CD14-positive monocyte (primary cell): ENCODE results near the gene CD96. TPM values are rescaled to one million over a fixed set of nuclear protein-coding genes. Genes with fewer than 3 reads are reported as not detected.

Experiments
- DNase-seq, 3 donors: peaks; one replicate each; pipeline ENCODE4 v3.0.0-alpha.2; 2011 to 2022
- H2AFZ ChIP-seq: 2 replicates; pipeline ENCODE4 v1.6.0; 2012; ENCODE audit warnings: mild to moderate bottlenecking, low read depth, low read length, inconsistent platforms; ENCODE audit not compliant: insufficient read depth, poor library complexity, severe bottlenecking
- H3K27ac ChIP-seq, 2 donors: 1 replicate in 1 of 2; 2 replicates in 1 of 2; pipeline ENCODE4 v1.5.1; 2012 to 2013; ENCODE audit warnings: low read length in 2 of 2, control low read depth in 1 of 2, inconsistent platforms in 1 of 2, low read depth in 1 of 2, mild to moderate bottlenecking in 1 of 2
- H3K27me3 ChIP-seq, 2 donors: one replicate each; pipeline versions ENCODE4 v1.6.0 to v1.6.1; 2011 to 2013; ENCODE audit warnings: low read length in 2 of 2; ENCODE audit not compliant: control insufficient read depth in 2 of 2, insufficient read depth in 2 of 2
- H3K36me3 ChIP-seq, 2 donors: replicated peaks in 1 of 2; 1 replicate in 1 of 2; 2 replicates in 1 of 2; pipeline versions ENCODE4 v1.5.1 to v1.6.1; 2012 to 2013; ENCODE audit warnings: low read length in 2 of 2, control low read depth in 1 of 2, inconsistent platforms in 1 of 2, mild to moderate bottlenecking in 1 of 2; ENCODE audit not compliant: insufficient read depth in 2 of 2, control insufficient read depth in 1 of 2
- H3K4me1 ChIP-seq, 2 donors: 1 replicate in 1 of 2; 2 replicates in 1 of 2; pipeline versions ENCODE4 v1.5.1 to v1.6.1; 2012 to 2013; ENCODE audit warnings: low read length in 2 of 2, control low read depth in 1 of 2, inconsistent platforms in 1 of 2, mild to moderate bottlenecking in 1 of 2, moderate library complexity in 1 of 2; ENCODE audit not compliant: insufficient read depth in 2 of 2, control insufficient read depth in 1 of 2
- H3K4me2 ChIP-seq: replicated peaks from 2 replicates; pipeline ENCODE3; 2012; ENCODE audit warnings: low read length, moderate library complexity, mild to moderate bottlenecking; ENCODE audit not compliant: poor library complexity, severe bottlenecking; ENCODE audit errors: extremely low read depth
- H3K4me3 ChIP-seq, 3 experiments: fragments of 200-600 bp in 1 of 3; sonication (generic) in 1 of 3; replicated peaks in 1 of 3; 1 replicate in 2 of 3; 2 replicates in 1 of 3; pipeline ENCODE4 v1.5.1; 2011 to 2013; ENCODE audit warnings: low read length in 3 of 3, mild to moderate bottlenecking in 3 of 3, control low read depth in 2 of 3, low read depth in 2 of 3, inconsistent platforms in 1 of 3, moderate library complexity in 1 of 3
- H3K79me2 ChIP-seq: 2 replicates; pipeline ENCODE4 v1.6.0; 2012; ENCODE audit warnings: mild to moderate bottlenecking, control low read depth, inconsistent platforms, low read length, moderate library complexity; ENCODE audit not compliant: insufficient read depth
- H3K9ac ChIP-seq: 2 replicates; pipeline ENCODE4 v1.6.0; 2017; ENCODE audit warnings: low read length, mild to moderate bottlenecking; ENCODE audit not compliant: insufficient read depth, poor library complexity, severe bottlenecking
- H3K9me3 ChIP-seq, 2 donors: replicated peaks in 1 of 2; 1 replicate in 1 of 2; 2 replicates in 1 of 2; pipeline versions ENCODE4 v1.5.1 to v1.6.1; 2012 to 2013; ENCODE audit warnings: low read length in 2 of 2, control low read depth in 1 of 2; ENCODE audit not compliant: control insufficient read depth in 1 of 2, insufficient read depth in 1 of 2
- H4K20me1 ChIP-seq: 2 replicates; pipeline ENCODE4 v1.6.0; 2012; ENCODE audit warnings: mild to moderate bottlenecking, low read length, control low read depth, moderate library complexity; ENCODE audit not compliant: insufficient read depth
- H3K27ac Mint-ChIP-seq, 7 donors: one replicate each; pipeline ENCODE4 v1.8.0; 2020; ENCODE audit warnings: mild to moderate bottlenecking in 7 of 7, mixed read lengths in 7 of 7, moderate library complexity in 6 of 7, inconsistent platforms in 2 of 7
- H3K27me3 Mint-ChIP-seq, 3 donors: one replicate each; pipeline ENCODE4 v1.8.0; 2021 to 2022; ENCODE audit warnings: low read depth in 3 of 3, mild to moderate bottlenecking in 3 of 3, mixed read lengths in 3 of 3, moderate library complexity in 3 of 3, inconsistent platforms in 1 of 3
- H3K36me3 Mint-ChIP-seq, 2 donors: one replicate each; pipeline ENCODE4 v1.8.0; 2020; ENCODE audit warnings: mixed read lengths in 2 of 2, inconsistent platforms in 1 of 2, mild to moderate bottlenecking in 1 of 2
- H3K4me1 Mint-ChIP-seq: one replicate; pipeline ENCODE4 v1.8.0; 2020; ENCODE audit warnings: mild to moderate bottlenecking, mixed read lengths
- H3K4me3 Mint-ChIP-seq, 2 donors: one replicate each; pipeline ENCODE4 v1.8.0; 2020; ENCODE audit warnings: mild to moderate bottlenecking in 2 of 2, mixed read lengths in 2 of 2, moderate library complexity in 1 of 2
- H3K9me3 Mint-ChIP-seq, 7 donors: one replicate each; pipeline ENCODE4 v1.8.0; 2020 to 2022; ENCODE audit warnings: mixed read lengths in 7 of 7, mild to moderate bottlenecking in 6 of 7, moderate library complexity in 6 of 7, inconsistent platforms in 2 of 7
- CTCF ChIP-seq: fragments of 200-600 bp; IDR thresholded peaks from one replicate; pipeline ENCODE4 v1.8.0; 2022; ENCODE audit warnings: antibody characterized with exemption, mild to moderate bottlenecking
- WGBS: methylation state at CpG from one replicate; pipeline ENCODE4 v1.1.5; 2013; ENCODE audit warnings: missing lambda C conversion rate; ENCODE audit not compliant: insufficient coverage; 5-methylcytosine and 5-hydroxymethylcytosine counted together
- intact Hi-C, 2 donors: fragments of 100-400 bp; cut with micrococcal nuclease; formaldehyde crosslinking; loops; one replicate each; pipeline versions ENCODE4 v1.15.0 to v1.15.1; 2023
- polyA plus RNA-seq, 3 donors: library from polyadenylated mRNA; depleted of rRNA in 1 of 3; unstranded in 2 of 3; stranded (reverse) in 1 of 3; fragments of 300-500 nt in 2 of 3; fragments of >200 nt in 1 of 3; fragmentation: Illumina TruSeq in 2 of 3; gene quantifications; 1 replicate in 2 of 3; 2 replicates in 1 of 3; pipeline ENCODE4 v1.2.3, GENCODE V29; 2012 to 2021

CD96 gene
- polyA plus RNA-seq, 3 donors, result 0.05 to 0.97 (median 0.33) TPM

GRCh38 chr3:111607240-111607920, 65.4 kb downstream of the CD96 start:
- Histone ChIP-seq H3K4me2 (no peak overlapping the region), H2AFZ (no peak overlapping the region), H3K4me1 (no peaks in the 10 kb centered on the region), H3K27ac (no peak overlapping the region), H3K79me2 (no peaks in the 10 kb centered on the region), H3K36me3 (no peaks in the 10 kb centered on the region), H3K9ac (no peak overlapping the region), H4K20me1 (no peaks in the 10 kb centered on the region), H3K9me3 (no peaks in the 10 kb centered on the region), H3K4me3 (no peak overlapping the region), H3K27me3 (no peaks in the 10 kb centered on the region)
- no peak for DNase-seq
- Mint-ChIP-seq H3K4me3 (no peak overlapping the region), H3K27me3 (peaks cover 0 to 2% (median 1%) of the 10 kb centered on the region in 3 donors), H3K4me1 (no peaks in the 10 kb centered on the region), H3K9me3 (peaks cover 0 to 1% (median 0%) of the 10 kb centered on the region in 7 donors), H3K27ac (no peak overlapping the region), H3K36me3 (no peaks in the 10 kb centered on the region)
- intact Hi-C loops, result no loop called here
- TF ChIP-seq CTCF, result no peak
- 100% methylated on average over 1 of the region's 3 CpGs for WGBS

- Histone ChIP-seq H3K9ac (no peak overlapping the region), H4K20me1 (no peaks in the 10 kb centered on the region), H3K36me3 (no peaks in the 10 kb centered on the region), H3K79me2 (no peaks in the 10 kb centered on the region), H3K4me1 (no peaks in the 10 kb centered on the region), H3K27me3 (no peaks in the 10 kb centered on the region), H3K9me3 (no peaks in the 10 kb centered on the region), H3K27ac (no peak overlapping the region), H3K4me2 (no peak overlapping the region), H3K4me3 (no peak overlapping the region), H2AFZ (no peak overlapping the region)
- Mint-ChIP-seq H3K4me1 (no peaks in the 10 kb centered on the region), H3K27ac (no peak overlapping the region), H3K9me3 (peaks cover 0 to 1% (median 0%) of the 10 kb centered on the region in 7 donors), H3K36me3 (no peaks in the 10 kb centered on the region), H3K4me3 (no peak overlapping the region), H3K27me3 (peaks cover 0 to 2% (median 1%) of the 10 kb centered on the region in 3 donors)
- intact Hi-C loops, result no loop called here
- DNase-seq, result no peak
- WGBS, result no CpG with 5 or more reads among the region's 2 CpGs
- TF ChIP-seq CTCF, result no peak
Observed at GRCh38 chr3:111608383-111608782, 66.4 kb downstream of the CD96 start.
